Measurements from ENCODE around the gene YPEL4. TPM values are rescaled to one million over a fixed set of nuclear protein-coding genes. Genes with fewer than 3 reads are reported as not detected.
A peak's percentile ranks its signal among the peaks of the same experiment; 100 is the strongest.
"Not testable (repeated sequence)": the region's sequence is repeated elsewhere in the genome, so short reads cannot be mapped to it uniquely, and the experiment has no call there.

Gene YPEL4
- polyA plus RNA-seq (2013, experiment 1 of 2; ENCODE audit: insufficient read length): 0.34 TPM
- 0.31 TPM for polyA plus RNA-seq (2013, experiment 2 of 2; ENCODE audit: insufficient read length)

GRCh38 chr11:57649826-57650738 lies at the start of gene YPEL4:
Gene YPEL4 (minus strand): TSS chr11:57649912. CDS start chr11:57647107, 2,805 bp downstream.
- peak; percentile 82 for DNase-seq

GRCh38 chr11:57698843-57699365 lies 49.2 kb upstream of the YPEL4 start:
- DNase-seq: no peak

- not testable (repeated sequence) for DNase-seq
These were observed 40.8 kb upstream of the YPEL4 start for GRCh38 chr11:57690474-57690873.

- no peak for DNase-seq
These were observed 31.5 kb upstream of the YPEL4 start for GRCh38 chr11:57681168-57681567.

- DNase-seq: peak; percentile 18
These were observed 30.8 kb upstream of the YPEL4 start for GRCh38 chr11:57680552-57680874.

GRCh38 chr11:57679396-57679795 lies 29.7 kb upstream of the YPEL4 start:
- no peak for DNase-seq

GRCh38 chr11:57675176-57675941 lies 25.6 kb upstream of the YPEL4 start:
- DNase-seq: no peak

- DNase-seq: no peak
These were observed 24.5 kb upstream of the YPEL4 start for GRCh38 chr11:57674251-57674650.

GRCh38 chr11:57668434-57668782 lies 18.7 kb upstream of the YPEL4 start:
- DNase-seq: no peak

GRCh38 chr11:57667736-57668433 lies 18.2 kb upstream of the YPEL4 start, which contains the start of gene ZDHHC5:
Gene ZDHHC5 (plus strand): TSS chr11:57668114. CDS start chr11:57673091, 4,977 bp downstream.
- DNase-seq: peak; percentile 99

GRCh38 chr11:57667117-57667735 lies 17.5 kb upstream of the YPEL4 start:
- peak; percentile 99 for DNase-seq

- DNase-seq: no peak
These were observed 14.3 kb upstream of the YPEL4 start for GRCh38 chr11:57663975-57664374.

GRCh38 chr11:57662893-57663292 lies 13.2 kb upstream of the YPEL4 start:
- no peak for DNase-seq

- DNase-seq: no peak
These were observed 10.0 kb upstream of the YPEL4 start for GRCh38 chr11:57659669-57660068.

- no peak for DNase-seq
These were observed 8.3 kb upstream of the YPEL4 start for GRCh38 chr11:57658023-57658361.

GRCh38 chr11:57657194-57658022 lies 7.7 kb upstream of the YPEL4 start, which contains the start of gene CLP1:
Gene CLP1 (plus strand): TSS chr11:57657762. CDS start chr11:57659477, 1,715 bp downstream.
- peak; percentile 99 for DNase-seq

- no peak for DNase-seq
These were observed 7.1 kb upstream of the YPEL4 start for GRCh38 chr11:57656885-57657193.

GRCh38 chr11:57653163-57653562 lies 3.5 kb upstream of the YPEL4 start:
- no peak for DNase-seq

GRCh38 chr11:57652662-57653061 lies 3.0 kb upstream of the YPEL4 start:
- peak; percentile 31 for DNase-seq

GRCh38 chr11:57652230-57652629 lies 2.5 kb upstream of the YPEL4 start:
- not testable (repeated sequence) for DNase-seq

- DNase-seq: no peak
These were observed 1.7 kb upstream of the YPEL4 start for GRCh38 chr11:57651408-57651807.

All from fibroblast of skin of back (primary cell).